Muscle of leg (tissue), 11 donors: ENCODE data around the gene RAB15. TPM values are rescaled to one million over a fixed set of nuclear protein-coding genes. Genes with fewer than 3 reads are reported as not detected.

Experiments
- DNase-seq: peaks from one replicate; pipeline ENCODE4 v3.0.0; 2013
- H3K27ac ChIP-seq: one replicate; pipeline ENCODE4 v1.5.1; 2013; ENCODE audit warnings: mild to moderate bottlenecking, low read length, control low read depth
- H3K27me3 ChIP-seq: one replicate; pipeline ENCODE4 v1.6.1; 2013; ENCODE audit warnings: low read length; ENCODE audit not compliant: control insufficient read depth, insufficient read depth
- H3K36me3 ChIP-seq: one replicate; pipeline ENCODE4 v1.6.1; 2013; ENCODE audit warnings: low read length; ENCODE audit not compliant: control insufficient read depth, insufficient read depth
- H3K4me1 ChIP-seq: one replicate; pipeline ENCODE4 v1.6.1; 2013; ENCODE audit warnings: low read length; ENCODE audit not compliant: control insufficient read depth, insufficient read depth
- H3K4me3 ChIP-seq: one replicate; pipeline ENCODE4 v1.5.1; 2013; ENCODE audit warnings: low read length, control low read depth
- H3K9me3 ChIP-seq: replicated peaks from 2 replicates; pipeline ENCODE4 v1.6.1; 2013; ENCODE audit warnings: low read depth, low read length; ENCODE audit not compliant: control insufficient read depth
- WGBS: methylation state at CpG from one replicate; pipeline ENCODE4 v1.1.5; 2013; ENCODE audit warnings: missing lambda C conversion rate; ENCODE audit not compliant: insufficient coverage; 5-methylcytosine and 5-hydroxymethylcytosine counted together
- polyA plus RNA-seq, 8 donors: library from polyadenylated mRNA; unstranded; fragments of 120-200 nt; gene quantifications; one replicate each; pipeline versions ENCODE4 v1.2.1 to v1.2.3, GENCODE V29; 2013; ENCODE audit warnings: inconsistent platforms in 1 of 8, low replicate concordance in 1 of 8; ENCODE audit not compliant: insufficient read length in 8 of 8, insufficient read depth in 1 of 8
- total RNA-seq: library from RNA; stranded (reverse); fragments of 120-200 nt; gene quantifications from one replicate; pipeline ENCODE4 v1.2.4, GENCODE V29; 2013

Gene RAB15
- total and polyA plus RNA-seq, 9 donors = 15.7 to 31.8 (median 23.9) TPM

DNA sequence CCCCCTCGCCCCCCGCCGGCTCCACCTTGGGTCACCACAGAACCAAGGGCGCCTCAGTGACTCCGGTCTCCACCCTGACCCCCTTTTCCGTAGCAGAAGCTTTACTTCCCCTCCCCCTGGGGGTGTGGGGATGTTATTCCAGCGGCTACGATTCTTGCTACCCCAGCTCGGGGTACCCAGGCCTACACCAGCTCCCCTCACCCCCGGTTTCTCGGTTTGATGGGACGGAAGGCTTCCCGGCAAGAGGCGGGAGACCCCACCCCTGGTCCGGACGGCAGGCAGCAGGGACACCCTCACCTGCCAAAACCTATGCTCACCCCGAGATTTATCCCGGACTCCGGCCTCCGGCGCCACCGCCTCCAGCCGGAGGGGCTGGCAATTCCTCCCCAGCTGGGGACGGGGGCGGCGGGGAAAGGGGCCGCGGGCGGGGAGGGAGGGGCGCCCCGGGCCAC lies 619 bp downstream of the RAB15 start:
- H3K4me3 ChIP-seq = peak overlapping the region; percentile 57
- H3K36me3 ChIP-seq = peaks cover 2% of the 10 kb centered on the region
- peak; percentile 26 for DNase-seq
- H3K4me1 ChIP-seq = peaks cover 40% of the 10 kb centered on the region
- WGBS = 0% methylated on average over 11 of the region's 31 CpGs
- no peaks in the 10 kb centered on the region for H3K9me3 ChIP-seq
- H3K27me3 ChIP-seq = no peaks in the 10 kb centered on the region
- H3K27ac ChIP-seq = no peak overlapping the region

GRCh38 chr14:64970776-64971477 lies 1.2 kb downstream of the RAB15 start:
- 30% methylated on average over 5 of the region's 8 CpGs for WGBS
- Histone ChIP-seq H3K9me3 (no peaks in the 10 kb centered on the region), H3K27me3 (no peaks in the 10 kb centered on the region), H3K27ac (peak overlapping the region; percentile 47), H3K36me3 (peaks cover 2% of the 10 kb centered on the region), H3K4me1 (peaks cover 40% of the 10 kb centered on the region), H3K4me3 (peak overlapping the region; percentile 57)
- peak; percentile 64 for DNase-seq

DNA sequence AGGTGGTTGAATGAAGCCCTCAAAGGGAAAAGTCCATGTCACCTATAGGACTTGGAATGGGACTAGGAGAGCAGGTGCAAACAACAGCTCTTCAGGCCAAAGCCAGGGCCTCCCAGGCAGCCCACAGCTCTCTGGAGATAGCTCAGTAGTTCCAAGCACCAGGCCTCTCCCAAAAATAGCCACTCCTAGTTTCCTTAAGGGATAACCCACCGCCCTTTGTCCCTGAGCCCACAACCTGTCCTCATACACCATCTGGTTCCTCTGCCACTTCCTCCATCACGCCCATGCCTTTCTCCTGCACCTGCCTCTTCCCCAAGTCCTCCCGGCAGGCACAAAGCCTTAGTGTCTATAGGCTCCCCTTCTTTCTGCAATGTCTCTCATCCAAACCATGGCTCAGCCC lies 2.1 kb downstream of the RAB15 start:
- no peaks in the 10 kb centered on the region for H3K27me3 ChIP-seq
- 75% methylated on average over 3 of the region's 3 CpGs for WGBS
- H3K4me1 ChIP-seq = peaks cover 40% of the 10 kb centered on the region
- peak; percentile 25 for DNase-seq
- H3K9me3 ChIP-seq = no peaks in the 10 kb centered on the region
- no peak overlapping the region for H3K4me3 ChIP-seq
- peak overlapping the region; percentile 47 for H3K27ac ChIP-seq
- peaks cover 2% of the 10 kb centered on the region for H3K36me3 ChIP-seq

DNA sequence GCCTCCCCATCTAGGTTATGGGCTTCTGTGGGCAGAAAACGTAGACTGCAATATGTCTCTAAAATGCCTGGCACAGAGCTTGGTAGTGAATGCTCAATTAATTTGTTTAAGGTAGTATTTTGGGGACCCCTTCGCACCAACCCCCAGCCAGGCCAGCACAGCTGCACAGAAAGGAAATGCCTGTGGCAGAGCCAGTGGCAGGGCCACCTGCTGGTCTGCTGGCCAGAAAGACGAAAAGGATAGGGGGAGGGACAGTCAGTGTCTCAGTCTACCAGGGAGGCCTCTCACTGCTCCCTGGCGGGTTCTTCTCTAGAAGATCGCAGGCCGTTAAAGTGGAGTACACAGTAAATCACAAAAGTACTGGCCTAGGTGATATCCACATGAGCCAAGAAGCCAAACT lies 3.5 kb downstream of the RAB15 start:
- H3K36me3 ChIP-seq = peaks cover 2% of the 10 kb centered on the region
- no peak overlapping the region for H3K27ac ChIP-seq
- WGBS = 57% methylated on average over 2 of the region's 6 CpGs
- H3K4me1 ChIP-seq = peaks cover 40% of the 10 kb centered on the region
- no peaks in the 10 kb centered on the region for H3K27me3 ChIP-seq
- H3K9me3 ChIP-seq = no peaks in the 10 kb centered on the region
- DNase-seq = no peak
- H3K4me3 ChIP-seq = no peak overlapping the region

- H3K27me3 ChIP-seq = no peaks in the 10 kb centered on the region
- H3K9me3 ChIP-seq = no peaks in the 10 kb centered on the region
- DNase-seq = no peak
- 71% methylated on average over 7 of the region's 7 CpGs for WGBS
- H3K4me3 ChIP-seq = no peak overlapping the region
- peaks cover 2% of the 10 kb centered on the region for H3K36me3 ChIP-seq
- H3K4me1 ChIP-seq = peaks cover 40% of the 10 kb centered on the region
- H3K27ac ChIP-seq = no peak overlapping the region
These were observed 4.0 kb downstream of the RAB15 start for GRCh38 chr14:64968167-64968566.

- no peak for DNase-seq
- peaks cover 37% of the 10 kb centered on the region for H3K4me1 ChIP-seq
- no CpG with 5 or more reads among the region's 2 CpGs for WGBS
- no peak overlapping the region for H3K27ac ChIP-seq
- H3K27me3 ChIP-seq = no peaks in the 10 kb centered on the region
- no peak overlapping the region for H3K4me3 ChIP-seq
- no peaks in the 10 kb centered on the region for H3K9me3 ChIP-seq
- peaks cover 2% of the 10 kb centered on the region for H3K36me3 ChIP-seq
These were observed 5.2 kb downstream of the RAB15 start for GRCh38 chr14:64966976-64967375.

DNA sequence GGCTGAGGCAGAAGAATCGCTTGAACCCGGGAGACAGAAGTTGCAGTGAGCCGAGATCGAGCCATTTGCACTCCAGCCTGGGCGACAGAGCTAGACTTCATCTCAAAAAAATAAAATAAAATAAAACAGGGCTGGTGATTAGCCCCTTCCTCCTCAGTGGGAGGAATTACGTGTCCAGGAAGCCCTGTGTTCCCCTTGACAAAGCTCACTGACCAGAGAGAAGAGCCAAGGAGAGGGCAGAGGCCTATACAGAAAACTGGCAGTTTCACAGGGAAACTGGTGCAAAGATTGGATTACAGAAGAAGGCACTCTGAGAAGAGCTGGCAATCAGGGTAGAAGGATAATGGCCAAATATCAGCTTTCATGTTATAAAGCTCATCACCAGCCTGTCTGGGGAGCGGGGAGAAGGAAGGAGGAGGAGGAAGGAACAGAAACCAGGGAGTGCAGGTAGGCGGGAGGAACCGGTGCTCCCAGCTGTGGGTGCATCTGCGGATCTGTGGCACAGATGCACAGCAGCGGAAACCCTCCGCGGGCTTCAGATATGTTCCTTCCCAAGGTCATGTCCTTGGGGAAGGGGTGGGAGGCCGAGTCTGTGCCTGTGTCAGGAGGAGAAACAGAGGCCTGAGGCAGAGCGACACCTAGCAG lies 6.7 kb downstream of the RAB15 start:
- peaks cover 37% of the 10 kb centered on the region for H3K4me1 ChIP-seq
- H3K36me3 ChIP-seq = peaks cover 2% of the 10 kb centered on the region
- H3K27me3 ChIP-seq = no peaks in the 10 kb centered on the region
- 82% methylated on average over 8 of the region's 15 CpGs for WGBS
- H3K27ac ChIP-seq = no peak overlapping the region
- no peaks in the 10 kb centered on the region for H3K9me3 ChIP-seq
- DNase-seq = no peak
- no peak overlapping the region for H3K4me3 ChIP-seq

- H3K4me3 ChIP-seq = no peak overlapping the region
- peaks cover 2% of the 10 kb centered on the region for H3K36me3 ChIP-seq
- H3K27ac ChIP-seq = no peak overlapping the region
- no CpG with 5 or more reads among the region's 1 CpG for WGBS
- no peak for DNase-seq
- H3K27me3 ChIP-seq = no peaks in the 10 kb centered on the region
- no peaks in the 10 kb centered on the region for H3K9me3 ChIP-seq
- peaks cover 25% of the 10 kb centered on the region for H3K4me1 ChIP-seq
These were observed 8.5 kb downstream of the RAB15 start for GRCh38 chr14:64963611-64964010.

- WGBS = 40% methylated on average over 4 of the region's 5 CpGs
- no peak overlapping the region for H3K27ac ChIP-seq
These were observed 11.3 kb downstream of the RAB15 start for GRCh38 chr14:64960762-64961276.

DNA sequence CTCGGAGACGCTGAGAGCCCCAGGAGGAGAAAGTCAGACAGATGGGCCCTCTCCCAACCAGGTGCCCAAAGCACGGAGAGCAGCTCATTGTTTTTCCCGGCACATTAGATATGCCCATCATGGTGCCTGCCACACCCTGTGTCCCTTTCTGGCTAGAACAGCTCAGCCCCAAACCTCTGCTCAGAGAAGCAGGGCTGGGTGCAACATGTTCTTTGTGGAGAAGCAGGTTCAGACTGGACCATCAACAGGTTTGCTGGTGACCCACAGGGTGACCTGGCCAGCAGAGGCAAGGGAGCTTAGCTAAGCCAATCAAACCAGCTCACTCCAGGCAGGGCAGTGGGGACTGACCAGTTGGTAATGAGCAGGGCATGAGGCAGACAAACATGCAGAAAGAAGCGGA lies 13.4 kb downstream of the RAB15 start:
- Histone ChIP-seq H3K4me3 (no peak overlapping the region), H3K36me3 (peaks cover 12% of the 10 kb centered on the region), H3K27me3 (no peaks in the 10 kb centered on the region), H3K9me3 (no peaks in the 10 kb centered on the region), H3K4me1 (peaks cover 17% of the 10 kb centered on the region), H3K27ac (no peak overlapping the region)
- DNase-seq = no peak
- WGBS = 82% methylated on average over 4 of the region's 5 CpGs

More at GRCh38 chr14:64960762-64961276, 11.3 kb downstream of the RAB15 start:
- Histone ChIP-seq H3K36me3 (peaks cover 7% of the 10 kb centered on the region), H3K4me3 (no peak overlapping the region), H3K4me1 (peaks cover 17% of the 10 kb centered on the region), H3K9me3 (no peaks in the 10 kb centered on the region), H3K27me3 (no peaks in the 10 kb centered on the region)
- DNase-seq = peak; percentile 30
